GM12873 (cell line): ENCODE data around the gene PAX9.

Experiments
- CTCF ChIP-seq: IDR thresholded peaks from 2 replicates; pipeline ENCODE4 v1.5.1; 2012; ENCODE audit warnings: low read depth, mild to moderate bottlenecking, moderate library complexity, low read length, control low read depth; ENCODE audit not compliant: insufficient read depth; ENCODE audit errors: missing control alignments

The PAX9 gene

GRCh38 chr14:36707570-36707969, 45.9 kb downstream of the PAX9 start:
- TF ChIP-seq CTCF: no peak

GRCh38 chr14:36713960-36714703, 52.5 kb downstream of the PAX9 start:
- no peak for TF ChIP-seq CTCF

GRCh38 chr14:36716614-36717184, 55.0 kb downstream of the PAX9 start:
- TF ChIP-seq CTCF: no peak

- TF ChIP-seq CTCF: no peak
Observed at GRCh38 chr14:36717363-36717762, 55.7 kb downstream of the PAX9 start.

GRCh38 chr14:36718216-36718615, 56.6 kb downstream of the PAX9 start:
- no peak for TF ChIP-seq CTCF

- no peak for TF ChIP-seq CTCF
Observed at GRCh38 chr14:36719823-36720222, 58.2 kb downstream of the PAX9 start.

GRCh38 chr14:36720657-36721056, 59.0 kb downstream of the PAX9 start:
- no peak for TF ChIP-seq CTCF
